SK-MEL-5 (cell line): Measurements from ENCODE around the gene CHN1. TPM values are rescaled to one million over a fixed set of nuclear protein-coding genes. Genes with fewer than 3 reads are reported as not detected.
A peak's percentile ranks its signal among the peaks of the same experiment; 100 is the strongest.

Experiments
- DNase-seq: peaks from one replicate; pipeline ENCODE4 v3.0.0-alpha.2; 2016; ENCODE audit warnings: low read depth, low spot score
- in situ Hi-C: cut with HindIII; loops from 2 replicates; pipeline ENCODE4 v1.10.0; 2016; ENCODE audit warnings: low sequenced_read_pairs, high pct_unique_total_duplicates, low pct_unique_long_range_greater_than_20kb
- total RNA-seq: library from RNA; depleted of rRNA; stranded (reverse); fragments of >200 nt; shearing (Covaris generic); gene quantifications from 2 replicates; pipeline ENCODE4 v1.2.3, GENCODE V29; 2014

Gene CHN1
- total RNA-seq, 1 experiment from 2014 or later, result 5.7 TPM

DNA sequence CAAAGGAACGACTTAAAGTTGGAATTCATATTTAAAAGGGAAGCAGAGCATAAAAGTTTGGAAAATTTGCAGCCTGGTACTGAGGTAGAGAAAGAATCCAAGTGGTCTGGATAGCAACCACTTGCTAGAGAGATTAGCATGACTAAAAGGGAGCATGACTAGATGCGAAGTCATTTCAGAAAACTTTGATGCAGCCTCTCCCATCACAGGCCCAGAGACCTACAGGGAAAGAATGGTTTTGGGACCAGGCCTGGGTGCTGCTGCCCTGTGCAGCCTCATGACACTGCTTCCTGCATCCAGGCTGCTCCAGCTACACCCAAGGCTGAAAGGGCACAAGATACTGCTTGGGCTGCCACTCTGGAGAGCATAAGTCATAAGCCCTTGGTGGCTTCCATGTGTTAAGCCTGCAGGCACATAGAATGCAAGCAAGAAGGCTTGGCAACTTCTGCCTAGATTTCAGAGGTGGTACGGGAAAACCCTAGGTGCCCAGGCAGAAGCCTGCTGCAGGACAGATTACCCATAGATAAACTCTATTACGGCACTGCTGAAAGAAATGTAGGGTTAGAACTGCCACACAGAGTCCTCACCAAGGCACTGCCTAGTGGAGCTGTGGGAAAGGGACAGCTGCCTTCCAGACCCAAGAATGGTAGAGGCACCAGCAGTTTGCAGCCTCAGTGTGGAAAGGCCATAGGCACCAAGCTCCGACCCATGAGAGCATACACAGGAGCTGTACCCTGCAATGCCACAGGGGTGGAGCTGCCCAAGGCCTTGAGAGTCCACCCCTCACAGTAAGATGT lies 12.6 kb upstream of the CHN1 start:
- in situ Hi-C loops, result no loop called here
- DNase-seq, result no peak

DNA sequence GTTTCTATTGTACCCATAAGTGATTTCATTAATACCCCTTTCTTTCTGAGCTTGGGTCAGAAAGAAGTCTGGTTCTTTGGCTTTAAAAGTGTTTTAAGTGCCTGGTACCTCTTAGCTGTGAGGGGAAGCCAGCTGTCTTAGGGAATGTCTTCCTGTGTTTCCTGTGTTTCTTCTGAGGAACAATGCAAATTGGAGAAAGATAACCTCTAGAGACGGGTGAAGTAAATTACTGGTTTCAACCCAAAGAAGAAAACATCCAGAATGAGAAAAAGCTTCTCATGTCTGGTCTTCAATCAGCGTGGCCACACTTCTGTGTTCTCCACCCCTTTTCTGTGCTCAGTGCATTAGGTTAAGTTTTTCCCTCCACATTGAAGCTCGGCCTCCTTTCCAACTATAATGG lies 10.2 kb upstream of the CHN1 start:
- in situ Hi-C loops, result no loop called here
- DNase-seq, result no peak

GRCh38 chr2:175012516-175012915 lies 7.3 kb upstream of the CHN1 start:
- in situ Hi-C loops, result no loop called here
- DNase-seq, result no peak

DNA sequence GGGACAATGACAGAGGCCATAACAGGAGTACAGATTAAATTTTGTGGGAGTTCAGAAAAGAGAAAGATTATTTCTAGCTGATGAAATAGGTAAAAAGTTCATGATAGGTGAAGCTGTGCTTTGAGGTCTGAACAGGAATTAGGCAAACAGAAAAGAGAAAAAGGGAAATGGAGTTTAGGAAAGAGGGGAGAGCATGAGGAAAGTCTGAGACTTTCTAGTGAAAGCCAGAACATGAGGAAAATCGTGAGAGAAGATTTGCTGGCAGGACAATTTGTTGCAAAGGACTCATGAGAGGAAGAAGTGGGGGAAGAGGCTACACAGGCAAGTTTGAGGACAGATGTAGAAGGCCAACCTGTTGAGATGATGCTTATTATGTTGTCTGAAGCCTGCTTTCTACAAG lies 6.3 kb upstream of the CHN1 start:
- no peak for DNase-seq
- in situ Hi-C loops, result no loop called here

DNA sequence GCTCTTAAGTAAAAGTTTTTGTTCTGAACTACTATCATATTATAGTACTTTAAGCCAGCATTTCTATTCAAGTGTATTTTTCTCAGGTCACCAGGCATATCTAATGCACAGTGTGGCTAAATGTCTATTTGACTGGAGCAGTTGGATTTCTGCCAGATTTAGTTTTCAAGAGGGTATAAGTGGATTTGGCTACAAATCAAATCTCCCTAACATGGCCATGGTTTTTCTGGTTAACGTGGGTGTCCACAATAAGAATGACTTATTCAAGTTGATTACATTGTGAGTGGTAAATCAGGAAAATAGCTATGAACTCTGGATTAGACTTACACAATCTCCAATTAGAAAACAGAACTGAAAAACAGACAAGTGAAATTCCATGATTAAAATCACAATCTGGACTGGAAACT lies 5.7 kb upstream of the CHN1 start:
- DNase-seq, result no peak
- in situ Hi-C loops, result no loop called here

GRCh38 chr2:175009917-175010621 lies 4.9 kb upstream of the CHN1 start:
- in situ Hi-C loops, result no loop called here
- no peak for DNase-seq

DNA sequence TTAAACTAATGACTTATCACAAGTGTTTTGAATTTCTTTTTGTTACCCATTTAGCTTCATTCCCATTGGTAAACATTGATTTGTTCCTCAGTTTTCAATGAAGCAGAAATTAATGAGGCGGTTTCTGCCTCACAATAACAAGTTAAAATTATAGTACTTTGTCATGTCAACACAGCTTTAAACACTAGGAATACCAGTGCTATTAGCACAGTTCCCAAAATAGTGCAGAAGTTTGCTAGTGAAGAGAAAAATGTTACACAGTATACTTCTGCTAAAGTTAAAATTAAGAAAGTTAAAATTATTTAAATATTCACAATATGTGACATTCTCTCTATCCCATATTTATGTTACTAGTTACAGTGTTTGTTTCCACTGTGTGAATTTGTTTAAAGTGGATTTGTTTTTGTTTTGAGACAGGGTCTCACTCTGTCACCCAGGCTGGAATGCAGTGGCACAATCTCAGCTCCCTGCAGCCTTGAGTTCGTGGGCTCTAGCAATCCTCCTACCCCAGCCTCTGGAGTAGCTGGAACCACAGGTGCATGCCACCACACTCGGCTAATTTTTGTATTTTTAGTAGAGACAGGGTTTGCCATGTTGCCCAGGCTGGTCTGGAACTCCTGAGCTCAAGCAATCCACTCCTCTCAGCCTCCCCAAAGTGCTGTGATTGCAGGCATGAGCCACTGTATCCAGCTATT lies 3.8 kb upstream of the CHN1 start:
- DNase-seq, result no peak

DNA sequence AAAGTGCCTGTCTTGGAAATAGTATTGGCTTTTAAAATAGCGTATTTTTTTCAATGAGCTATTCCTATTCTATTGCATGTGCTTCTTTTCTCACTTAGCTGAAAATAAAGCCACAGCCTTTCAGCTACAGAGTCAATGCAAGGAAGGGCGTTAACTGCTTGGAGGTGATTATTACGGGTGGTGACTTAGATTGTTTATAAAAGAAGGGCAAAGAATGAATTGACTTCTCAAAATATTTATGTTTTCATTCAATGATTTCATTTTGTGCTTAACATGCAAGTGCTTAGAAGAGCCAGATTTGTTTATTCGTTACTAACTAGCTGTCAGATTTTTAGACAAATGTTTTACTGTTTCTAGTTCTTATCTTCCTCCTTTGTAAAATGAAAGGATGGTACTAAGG lies 2.8 kb upstream of the CHN1 start:
- DNase-seq, result no peak
- in situ Hi-C loops, result no loop called here

More for the DNA sequence above, 3.8 kb upstream of the CHN1 start:
- in situ Hi-C loops, result no loop called here

DNA sequence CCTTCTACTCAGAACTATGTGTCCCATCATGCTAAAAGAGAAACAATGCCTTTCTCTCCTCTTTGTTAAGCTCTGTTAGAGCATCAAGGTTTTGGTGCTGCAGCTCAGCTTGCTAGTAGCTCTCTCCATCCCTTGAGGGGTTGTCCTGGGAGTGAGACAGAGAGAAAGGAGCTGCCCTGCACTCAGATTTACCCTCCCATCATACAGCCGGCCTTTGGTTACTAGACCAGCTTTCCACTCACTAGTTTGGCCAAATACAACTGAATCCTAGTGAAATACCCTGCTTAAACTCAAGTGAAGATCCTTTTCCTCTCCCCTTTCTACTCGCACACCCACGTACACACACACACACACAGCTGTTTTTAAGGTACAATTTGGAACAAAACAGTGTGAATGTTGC lies 2.3 kb upstream of the CHN1 start:
- in situ Hi-C loops, result no loop called here

GRCh38 chr2:175006281-175006680 lies 1.1 kb upstream of the CHN1 start:
- in situ Hi-C loops, result no loop called here
- DNase-seq, result no peak

More for the DNA sequence above, 2.3 kb upstream of the CHN1 start:
- DNase-seq, result no peak

DNA sequence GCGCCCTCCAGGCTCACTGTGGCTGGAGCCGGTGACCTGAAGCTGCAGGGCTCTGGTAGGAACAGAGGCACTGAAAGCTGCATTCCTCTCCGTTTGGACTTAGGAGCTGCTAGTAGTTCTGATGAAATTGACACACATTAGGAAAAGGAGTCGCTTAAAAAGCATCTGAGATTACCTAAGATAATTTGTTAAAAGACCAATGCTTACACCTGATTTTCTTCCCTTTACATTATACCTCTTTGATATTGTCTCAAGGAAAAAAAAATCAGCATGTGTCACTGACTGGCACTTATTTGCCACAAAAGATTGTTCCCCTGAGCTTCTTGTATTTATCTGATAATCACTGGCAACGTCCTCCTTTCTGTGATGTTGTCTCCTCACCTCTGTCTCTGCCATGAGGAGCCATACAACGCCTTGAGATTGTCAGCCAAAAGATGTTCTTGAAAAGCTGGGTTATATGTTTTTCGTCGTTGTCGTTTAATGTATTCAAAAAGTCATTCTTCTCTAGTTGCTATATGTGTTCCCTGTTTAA lies 618 bp upstream of the CHN1 start:
- DNase-seq, result no peak
- in situ Hi-C loops, result no loop called here

- in situ Hi-C loops, result no loop called here
- no peak for DNase-seq
Observed at GRCh38 chr2:175004730-175004979, 526 bp downstream of the CHN1 start.

- in situ Hi-C loops, result no loop called here
- DNase-seq, result peak; percentile 18
Observed at GRCh38 chr2:175003875-175004729, 1.1 kb downstream of the CHN1 start.

DNA sequence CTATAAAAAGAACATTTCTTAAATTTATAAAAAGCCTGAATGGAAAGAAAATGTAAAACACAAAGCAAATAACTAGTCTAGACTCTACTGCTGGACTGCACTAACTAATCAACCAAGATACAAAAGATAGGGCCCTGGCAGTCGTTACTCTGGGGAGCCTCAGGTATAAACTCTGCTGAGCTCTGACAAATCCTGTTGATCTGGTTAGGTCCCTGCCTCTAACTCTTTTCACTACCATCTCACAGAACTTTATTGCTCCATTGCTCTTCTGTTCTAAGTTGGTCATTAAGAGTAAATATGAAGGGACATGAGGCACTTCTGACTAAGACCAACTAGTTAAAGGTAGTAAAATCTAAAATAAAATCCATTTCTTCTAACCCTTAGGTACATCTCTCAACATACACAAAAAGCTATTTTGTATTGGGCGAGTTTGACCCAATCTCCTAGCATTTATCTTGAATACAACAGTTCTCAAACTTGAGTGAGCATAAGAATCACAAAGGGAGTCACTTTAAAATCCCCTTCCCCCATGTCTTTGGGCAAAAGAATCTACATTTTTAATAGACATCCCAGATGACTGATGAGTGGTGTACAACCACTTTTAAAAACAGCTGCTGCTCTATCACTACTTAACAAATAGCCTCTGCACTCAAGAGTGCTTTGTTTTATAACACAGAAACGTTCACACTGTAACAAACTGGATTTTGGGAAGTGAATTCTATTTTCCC lies 2.5 kb downstream of the CHN1 start:
- in situ Hi-C loops, result no loop called here
- no peak for DNase-seq

- no peak for DNase-seq
- in situ Hi-C loops, result no loop called here
Observed at GRCh38 chr2:175001566-175001965, 3.6 kb downstream of the CHN1 start.

GRCh38 chr2:174997110-174997509 lies 8.1 kb downstream of the CHN1 start:
- DNase-seq, result no peak
- in situ Hi-C loops, result no loop called here

GRCh38 chr2:174996622-174997021 lies 8.6 kb downstream of the CHN1 start:
- in situ Hi-C loops, result no loop called here
- no peak for DNase-seq
